Hematopoietic multipotent progenitor cell treated with erythropoietin and hydrocortisone succinate and interleukin-3 and kit ligand, for 8 days (in vitro differentiated cells): ENCODE data around the gene NFIA.

Experiments used
- DNase-seq: peaks from one replicate; pipeline ENCODE4 v3.0.0-alpha.2; 2015

The NFIA gene

GRCh38 chr1:61082311-61083012, at the start of gene NFIA:
Gene NFIA (plus strand): TSS chr1:61082561.
- peak; percentile 80 for DNase-seq

DNA sequence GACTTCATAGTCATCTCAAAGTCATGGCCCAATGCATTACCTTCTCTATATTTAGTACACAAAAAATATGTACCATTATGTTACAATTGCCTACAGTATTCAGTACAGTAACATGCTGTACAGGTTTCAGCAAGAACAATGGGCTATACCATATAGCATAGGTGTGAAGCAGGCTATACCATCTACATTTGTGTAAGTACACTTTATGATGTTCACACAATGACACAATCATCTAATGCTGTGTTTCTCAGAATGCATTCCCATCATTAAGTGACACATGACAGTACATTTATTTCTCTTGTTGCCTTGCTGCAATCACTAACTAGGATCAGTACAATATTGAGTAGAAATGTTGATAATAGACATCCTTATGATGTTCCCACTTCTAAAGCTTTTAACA, 46.5 kb upstream of the NFIA start:
- no peak for DNase-seq

DNA sequence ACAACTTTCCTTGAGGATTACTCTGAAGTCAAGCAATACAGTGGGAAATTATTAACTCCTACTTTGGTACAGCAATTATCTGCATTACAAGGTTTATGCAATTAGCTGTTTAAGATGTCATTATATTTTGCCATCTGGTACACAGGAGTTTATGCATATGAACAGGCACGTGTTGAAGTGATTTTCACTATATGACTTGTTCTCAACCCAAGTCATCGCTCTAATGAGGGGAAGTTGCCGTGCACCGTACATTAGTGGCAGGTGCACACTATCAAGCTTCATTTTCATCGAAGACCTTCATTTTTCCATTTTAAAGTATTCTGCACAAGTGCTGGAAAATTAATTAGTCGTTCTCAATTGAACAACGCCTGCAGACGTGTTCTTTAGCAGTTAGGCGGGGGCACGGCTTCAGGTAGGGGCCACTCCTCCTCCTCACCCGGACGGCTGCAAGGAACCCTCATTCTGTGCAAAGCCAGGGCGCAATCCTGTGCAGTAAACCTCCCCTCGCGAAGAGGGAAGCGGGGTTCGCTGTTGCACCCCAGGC, 39.8 kb upstream of the NFIA start:
- no peak for DNase-seq

- peak; percentile 83 for DNase-seq
Observed at GRCh38 chr1:61043010-61043820, 39.1 kb upstream of the NFIA start.

- no peak for DNase-seq
Observed at GRCh38 chr1:61046434-61046833, 35.9 kb upstream of the NFIA start.

DNA sequence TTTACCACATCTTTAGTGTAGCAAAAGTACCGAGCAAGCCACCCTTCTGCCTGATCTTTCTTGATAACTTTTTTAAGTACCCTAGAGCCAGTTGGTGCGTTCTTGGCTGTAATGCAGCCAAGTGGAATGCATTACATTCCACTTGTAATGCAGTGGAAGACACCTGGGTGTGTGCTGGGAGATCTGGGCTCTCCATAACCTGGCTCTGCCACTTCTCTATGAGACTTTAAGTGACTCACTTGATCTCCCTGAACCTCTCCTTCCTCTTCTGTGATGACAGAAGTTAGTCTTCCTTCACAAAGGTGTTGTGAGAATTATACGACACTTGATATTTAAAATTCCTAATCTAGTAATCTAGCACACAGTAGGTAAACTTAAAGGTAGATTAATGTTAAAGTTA, 35.3 kb upstream of the NFIA start:
- no peak for DNase-seq

DNA sequence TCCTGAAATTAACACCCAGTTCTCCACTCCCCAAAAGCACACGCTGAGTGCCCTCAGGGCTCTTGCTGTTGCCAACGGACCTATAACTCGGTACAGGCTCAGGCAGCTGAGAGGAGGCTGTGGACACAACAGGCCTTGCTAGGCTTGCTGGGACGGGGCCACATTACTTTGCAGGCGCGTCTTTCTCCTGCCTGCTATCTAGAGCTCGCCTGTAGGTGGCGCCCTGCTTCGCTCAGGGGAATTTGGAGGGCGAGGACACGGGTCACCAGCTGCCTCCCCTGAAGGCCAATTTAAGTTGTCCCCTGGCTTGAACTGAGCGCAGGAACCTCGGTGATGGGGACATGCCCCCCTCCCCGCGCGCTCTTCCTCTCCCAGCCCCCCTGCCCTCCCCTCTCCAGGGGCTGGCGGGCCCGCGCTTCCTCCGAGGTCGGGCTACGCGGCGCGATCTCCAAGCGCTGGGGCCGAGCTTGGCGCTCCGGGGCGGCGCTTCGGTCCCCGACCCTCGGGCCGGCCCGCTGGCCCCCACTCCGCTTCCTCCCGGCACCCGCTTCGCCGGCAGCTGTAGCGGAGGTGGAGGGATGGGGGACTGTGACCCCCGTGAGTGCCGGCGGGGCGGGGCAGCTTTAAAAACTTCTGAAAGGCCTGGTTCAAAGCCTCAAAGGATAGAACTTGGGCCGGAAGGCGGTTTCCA, 32.4 kb upstream of the NFIA start:
- DNase-seq: peak; percentile 94

DNA sequence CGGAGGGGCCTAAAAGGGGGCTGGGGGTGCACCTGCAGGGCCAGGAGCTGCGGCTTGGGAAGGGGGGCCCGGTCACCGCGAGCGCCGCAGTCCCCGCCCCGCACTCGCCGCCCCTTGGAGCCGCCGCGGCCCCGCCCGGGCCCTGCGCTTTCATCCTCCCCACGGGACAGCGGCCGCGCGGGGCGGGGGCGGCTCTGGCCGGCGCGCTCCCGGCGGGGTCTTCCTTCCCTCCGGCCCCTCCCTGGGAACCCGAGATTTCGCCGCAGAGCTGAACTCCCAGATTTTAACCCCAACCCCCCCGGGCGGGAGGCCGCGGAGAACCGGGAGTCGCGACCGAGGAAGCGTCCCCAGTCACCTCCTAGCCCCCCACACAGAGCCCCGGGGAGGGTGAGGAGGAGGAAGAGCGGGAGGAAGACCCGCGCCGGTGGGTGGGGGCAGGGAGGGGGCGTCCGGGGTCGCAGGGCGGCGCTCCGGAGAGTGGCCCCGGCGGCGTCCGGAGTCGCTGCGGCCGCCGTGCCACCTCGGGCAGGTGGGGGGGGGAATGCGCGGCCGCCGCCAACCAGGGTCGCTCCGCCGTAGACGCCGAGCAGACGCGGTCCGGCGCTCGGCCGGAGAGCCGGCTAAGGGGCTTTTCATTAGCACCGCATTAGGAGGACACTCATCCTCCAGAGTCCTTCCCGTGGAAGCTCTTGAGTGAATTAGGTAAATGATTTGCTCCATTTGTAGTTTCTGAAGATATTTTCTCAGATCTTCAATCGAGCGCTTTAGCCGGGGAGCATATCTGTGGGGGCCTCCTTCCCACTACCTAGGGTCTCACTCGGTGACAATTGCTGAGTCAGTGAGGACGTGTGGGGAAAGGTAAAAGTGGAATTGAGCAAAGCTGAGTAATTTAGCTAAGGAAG, 31.6 kb upstream of the NFIA start:
- DNase-seq: peak; percentile 30

DNA sequence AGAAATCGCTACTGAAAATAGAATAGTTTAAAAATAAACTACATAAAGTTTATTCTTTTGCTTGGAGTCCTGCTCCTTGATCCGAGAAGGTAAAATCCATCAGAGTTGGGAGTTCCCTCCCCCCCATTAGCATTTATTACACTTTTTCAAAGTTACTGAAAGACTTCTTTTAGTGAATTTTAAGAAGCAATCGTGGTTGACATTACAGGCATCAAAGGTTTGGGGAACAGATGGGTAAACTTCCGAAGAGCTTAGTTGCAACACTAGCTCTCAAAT, 31.0 kb upstream of the NFIA start:
- DNase-seq: no peak

DNA sequence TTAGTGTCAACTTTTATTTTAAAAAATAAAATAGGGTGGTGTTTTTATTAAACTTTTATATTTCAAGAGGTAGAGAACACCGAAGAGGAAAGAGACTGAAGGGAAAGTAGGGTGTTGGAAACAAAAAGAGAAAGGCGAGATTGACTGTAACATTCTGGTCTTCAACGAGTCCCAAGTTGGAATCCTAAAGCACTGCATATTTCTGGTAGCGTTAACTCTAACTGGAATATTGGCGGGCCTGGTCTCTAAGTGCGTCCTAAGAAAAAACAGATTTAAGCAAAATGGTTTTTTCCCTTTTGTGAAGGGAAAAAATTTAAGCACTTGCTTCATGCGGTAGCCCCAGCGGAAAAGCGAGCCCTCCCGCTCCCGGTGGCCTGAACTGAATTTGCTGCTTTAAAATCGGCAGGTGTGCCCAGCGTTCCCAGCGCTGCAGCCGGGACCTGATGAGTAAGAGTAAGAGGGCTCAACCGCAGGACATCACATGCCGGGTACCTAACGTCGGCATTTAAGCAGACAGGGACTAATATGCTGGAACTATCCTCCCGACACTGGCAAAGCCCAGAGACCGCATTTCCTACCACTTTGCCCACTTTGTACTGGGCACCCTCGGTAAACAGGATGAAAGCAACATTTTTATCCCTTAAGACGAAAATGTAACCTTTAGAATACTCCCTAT, 30.5 kb upstream of the NFIA start:
- no peak for DNase-seq

DNA sequence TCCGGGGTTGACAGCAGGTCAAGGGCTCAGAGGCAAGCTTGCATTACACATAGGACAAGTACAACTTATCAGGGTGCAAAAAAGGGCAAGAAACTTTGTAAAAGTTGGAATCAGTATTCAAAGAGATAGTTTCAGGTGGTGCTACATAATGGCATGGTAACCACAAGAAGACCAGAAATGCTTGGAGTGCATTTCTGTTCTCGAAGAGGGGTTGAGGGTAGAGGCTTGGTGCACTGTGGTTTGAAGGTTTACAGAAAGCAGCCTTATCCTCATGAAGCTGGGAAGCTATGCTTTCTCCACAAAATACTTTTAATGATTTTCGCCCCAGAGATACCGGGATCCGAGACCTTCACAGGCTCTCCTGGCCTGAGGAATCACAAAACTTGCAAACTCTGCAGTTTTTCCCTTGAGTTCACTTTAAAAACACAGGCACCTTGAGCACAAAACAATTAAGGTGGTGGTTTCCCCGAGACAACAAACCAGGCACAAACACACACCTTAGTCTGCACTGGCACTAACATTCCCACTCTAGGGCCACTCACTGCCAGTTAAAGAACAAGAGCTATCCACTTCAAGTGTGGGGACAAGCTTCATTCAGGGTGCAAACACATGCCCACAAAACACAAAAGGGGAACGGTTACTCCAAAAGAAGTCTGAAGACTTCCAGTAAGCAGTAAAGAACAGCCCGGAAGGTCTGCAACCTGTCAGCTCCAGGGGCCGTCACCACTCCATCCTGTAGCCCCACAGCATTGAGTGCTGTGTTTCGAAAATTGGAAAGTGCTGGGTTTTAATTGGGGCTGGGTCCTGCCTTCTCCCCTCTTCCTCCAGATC, 29.8 kb upstream of the NFIA start:
- peak; percentile 41 for DNase-seq

DNA sequence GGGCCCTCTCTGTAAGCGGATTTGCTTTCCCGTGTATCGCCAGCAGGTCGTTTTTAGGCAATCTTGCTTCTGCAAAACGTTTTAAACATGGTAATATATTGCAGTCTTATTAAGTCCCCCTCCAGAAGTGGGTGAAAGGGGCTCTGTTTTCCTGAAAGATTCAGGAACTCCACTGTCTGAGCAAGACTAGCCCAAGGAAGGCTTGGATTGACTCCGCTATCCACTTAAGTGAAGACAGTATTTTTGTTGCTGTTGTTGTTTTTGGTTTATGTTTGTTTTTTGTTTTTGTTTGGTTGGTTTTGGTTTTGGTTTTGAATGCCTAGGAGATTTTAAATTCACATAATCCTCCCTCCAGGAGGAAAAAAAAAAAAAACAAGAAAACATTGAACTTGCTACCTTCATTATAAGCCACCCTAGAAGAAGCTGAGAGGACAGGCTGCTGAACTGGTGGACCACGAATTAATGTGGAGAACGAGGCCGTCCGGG, 29.1 kb upstream of the NFIA start:
- peak; percentile 27 for DNase-seq

DNA sequence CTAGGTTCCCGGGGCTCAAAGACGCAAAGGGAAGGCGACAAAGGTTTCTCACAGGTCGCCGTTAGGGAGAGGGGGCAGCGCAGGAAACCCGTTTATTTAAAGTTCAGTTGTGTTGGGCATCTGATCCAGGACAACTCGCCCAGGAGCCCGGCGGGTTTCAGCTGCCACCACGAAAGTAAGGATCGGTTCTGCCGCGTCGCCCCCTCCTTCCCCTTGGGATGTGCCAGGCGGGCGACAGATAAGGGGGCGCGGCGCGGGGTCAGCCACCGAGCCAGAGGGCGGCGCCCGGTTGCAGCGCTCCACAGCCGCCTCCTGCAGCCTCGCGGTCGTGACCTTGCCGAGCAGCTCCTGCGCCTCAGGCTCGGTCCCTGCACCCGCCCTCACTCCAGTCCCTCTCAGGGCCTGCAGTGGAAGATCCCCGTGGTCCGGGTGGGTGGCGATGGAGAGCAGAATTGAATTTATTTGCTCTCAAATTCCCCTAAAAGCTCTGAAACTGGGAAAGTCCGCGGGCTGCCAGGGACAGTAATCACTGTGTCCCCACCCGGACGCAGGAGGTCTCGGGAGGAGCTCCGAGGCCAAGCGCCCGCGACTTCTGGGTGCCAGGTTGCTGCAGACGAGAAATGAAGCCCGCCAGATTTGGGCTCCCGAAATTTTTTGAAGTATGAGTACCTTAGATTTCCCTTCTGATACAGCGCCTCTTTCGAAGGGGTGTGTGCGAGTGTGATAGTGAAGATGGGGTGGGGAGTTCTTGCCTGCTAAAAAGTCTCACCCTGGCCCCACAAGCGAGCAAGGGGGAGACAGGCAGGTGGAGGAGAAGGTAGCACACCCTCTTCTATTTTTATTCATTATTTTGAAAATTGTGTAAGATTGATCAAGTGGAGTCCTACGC, 28.4 kb upstream of the NFIA start:
- DNase-seq: peak; percentile 81

GRCh38 chr1:61054601-61054993, 27.8 kb upstream of the NFIA start:
- no peak for DNase-seq

- no peak for DNase-seq
Observed at GRCh38 chr1:61055110-61055614, 27.2 kb upstream of the NFIA start.

DNA sequence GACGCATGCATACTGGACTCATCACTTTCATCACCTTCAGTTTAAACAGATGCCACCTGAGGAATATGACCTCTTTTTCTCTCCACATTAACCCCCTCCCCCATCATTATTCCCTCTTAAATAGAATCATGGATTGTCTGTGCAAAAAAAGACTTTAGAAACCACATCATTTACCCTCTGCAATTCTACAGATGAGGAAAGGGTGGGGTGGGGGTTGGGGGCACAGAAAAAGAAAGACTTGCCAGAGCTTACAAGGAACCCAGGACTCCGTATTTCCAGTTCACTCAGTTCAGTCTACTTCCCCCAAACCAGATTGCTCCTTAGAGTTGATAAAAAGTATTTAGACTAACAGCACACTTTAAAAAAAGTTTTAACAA, 26.2 kb upstream of the NFIA start:
- DNase-seq: no peak

DNA sequence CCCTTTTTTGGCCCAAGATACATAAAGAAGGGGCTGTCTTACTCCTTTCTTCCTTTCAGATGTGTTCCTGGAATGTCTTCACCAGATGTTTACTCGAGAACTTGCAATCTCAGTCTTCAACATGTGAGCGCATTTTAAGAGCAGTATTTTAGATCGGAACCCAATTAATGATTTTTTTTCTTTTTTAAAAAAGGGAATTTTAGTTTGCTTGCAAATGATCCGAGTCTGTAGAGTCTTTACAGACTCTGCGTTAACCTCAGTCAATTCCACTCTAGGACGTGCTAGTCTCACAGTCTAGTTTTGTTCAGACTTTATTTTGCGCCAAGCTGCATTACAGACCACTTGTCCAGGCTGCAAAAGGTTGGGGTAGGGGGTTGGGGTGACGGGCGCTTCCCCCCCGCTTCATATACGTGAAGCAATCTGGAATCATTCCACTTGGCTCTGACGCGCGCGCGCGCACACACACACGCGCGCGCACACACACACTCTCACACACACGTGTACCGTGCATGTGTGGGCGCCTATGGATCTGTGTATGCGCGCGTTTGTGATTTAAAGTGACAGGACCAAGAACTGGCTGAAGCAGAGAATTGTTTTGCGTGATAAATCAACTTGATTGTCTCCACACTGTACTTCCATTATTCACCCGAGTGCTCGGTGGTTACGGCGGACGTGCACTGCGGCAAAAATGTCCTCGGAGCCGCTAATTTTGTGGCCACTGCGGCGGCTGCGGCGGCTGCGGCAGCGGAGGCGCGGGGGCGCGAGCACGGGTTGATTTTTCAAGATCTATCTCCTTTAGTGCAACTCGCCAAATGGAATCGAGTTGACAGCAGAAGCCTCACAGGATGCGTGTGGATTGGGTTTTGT, 25.6 kb upstream of the NFIA start:
- DNase-seq: peak; percentile 81

DNA sequence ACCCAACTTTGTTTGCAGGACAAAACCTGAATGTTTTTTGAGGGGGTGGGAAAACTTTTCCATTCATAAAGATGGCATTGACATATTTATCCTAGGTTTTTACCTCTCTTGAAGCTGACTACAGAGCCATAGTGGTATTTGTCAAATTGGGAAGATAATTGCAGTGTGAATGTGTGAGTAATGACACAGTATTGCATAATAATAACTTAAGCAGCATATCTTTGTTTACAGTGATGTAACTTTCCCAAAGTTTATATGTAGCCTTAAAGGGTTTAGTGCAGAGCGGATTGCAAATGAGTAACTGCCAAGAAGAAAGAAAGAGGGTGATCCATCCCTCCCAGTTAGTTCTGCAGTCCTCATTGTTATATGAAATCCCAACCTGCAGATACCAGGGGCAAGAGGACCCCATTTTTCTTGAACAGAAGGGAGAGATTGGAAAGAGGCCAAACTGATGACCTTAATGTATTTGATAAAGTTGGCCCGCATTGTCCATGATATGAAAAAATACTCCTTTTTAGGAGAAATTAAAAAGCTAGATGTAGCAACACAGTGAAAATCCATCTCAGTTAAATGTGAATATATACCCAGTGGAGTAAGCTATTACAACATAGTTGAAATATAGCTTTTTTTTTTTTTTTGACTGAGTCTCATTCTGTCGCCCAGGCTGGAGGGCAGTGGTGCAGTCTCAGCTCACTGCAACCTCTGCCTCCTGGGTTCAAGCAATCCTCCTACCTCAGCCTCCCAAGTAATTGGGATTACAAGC, 23.7 kb upstream of the NFIA start:
- peak; percentile 36 for DNase-seq
